Stimulated activated naive CD8-positive, alpha-beta T cell treated with anti-CD3 and anti-CD28 coated beads, Interleukin-15, Interleukin-2, amounts not matched to agents 100 U/mL and 50 U/mL, for 24 hours (primary cell): ENCODE data around the gene HECW1.

Source experiments
- ATAC-seq: fragments of 150-1000 bp; cut with Tn5 transposase; one replicate; pipeline ENCODE4 v1.10.0; 2021
- DNase-seq: peaks from one replicate; pipeline ENCODE4 v3.0.0; 2021

The HECW1 gene

GRCh38 chr7:43509906-43510305, 397.5 kb downstream of the HECW1 start:
- DNase-seq, result no peak
- ATAC-seq, result no peak

GRCh38 chr7:43511029-43511428, 398.6 kb downstream of the HECW1 start:
- no peak for ATAC-seq

GRCh38 chr7:43511769-43512515, 399.5 kb downstream of the HECW1 start:
- ATAC-seq (no peak), DNase-seq (no peak)

More at GRCh38 chr7:43511029-43511428, 398.6 kb downstream of the HECW1 start:
- no peak for DNase-seq

- DNase-seq (no peak), ATAC-seq (no peak)
These were observed 400.8 kb downstream of the HECW1 start for GRCh38 chr7:43513251-43513650.

- ATAC-seq, result peak; percentile 85
- DNase-seq, result no peak
These were observed 404.3 kb downstream of the HECW1 start for GRCh38 chr7:43516581-43517342.

- DNase-seq (no peak), ATAC-seq (no peak)
These were observed 405.0 kb downstream of the HECW1 start for GRCh38 chr7:43517464-43517863.

GRCh38 chr7:43520201-43520600, 407.8 kb downstream of the HECW1 start:
- DNase-seq (no peak), ATAC-seq (no peak)

- no peak for DNase-seq
- ATAC-seq, result no peak
These were observed 410.1 kb downstream of the HECW1 start for GRCh38 chr7:43522406-43523156.

GRCh38 chr7:43528576-43529354, 416.3 kb downstream of the HECW1 start:
- DNase-seq (no peak), ATAC-seq (no peak)

- ATAC-seq (no peak), DNase-seq (no peak)
These were observed 418.3 kb downstream of the HECW1 start for GRCh38 chr7:43530553-43531410.

- ATAC-seq (no peak), DNase-seq (no peak)
These were observed 419.3 kb downstream of the HECW1 start for GRCh38 chr7:43531700-43532099.

GRCh38 chr7:43533801-43534479, 421.5 kb downstream of the HECW1 start:
- DNase-seq (no peak), ATAC-seq (no peak)

GRCh38 chr7:43535031-43535451, 422.6 kb downstream of the HECW1 start:
- no peak for ATAC-seq
- no peak for DNase-seq

- DNase-seq, result no peak
- ATAC-seq, result no peak
These were observed 423.6 kb downstream of the HECW1 start for GRCh38 chr7:43535810-43536585.

GRCh38 chr7:43536773-43537172, 424.3 kb downstream of the HECW1 start:
- DNase-seq (no peak), ATAC-seq (no peak)

- DNase-seq, result no peak
- ATAC-seq, result no peak
These were observed 425.4 kb downstream of the HECW1 start for GRCh38 chr7:43537765-43538403.

GRCh38 chr7:43538404-43538771, 425.9 kb downstream of the HECW1 start:
- ATAC-seq (no peak), DNase-seq (no peak)

GRCh38 chr7:43540471-43540870, 428.0 kb downstream of the HECW1 start:
- no peak for DNase-seq
- no peak for ATAC-seq

GRCh38 chr7:43542716-43543115, 430.3 kb downstream of the HECW1 start:
- ATAC-seq (no peak), DNase-seq (no peak)
